ENCODE results near the gene RPLP2.

Gene RPLP2

GRCh38 chr11:849951-850774 is 40.4 kb downstream of the RPLP2 start:
- DNase-seq (ENCODE audit: low read depth in 2 of 2): no peak

GRCh38 chr11:850775-851763 is 41.3 kb downstream of the RPLP2 start:
- DNase-seq (ENCODE audit: low read depth in 2 of 2): no peak

DNA sequence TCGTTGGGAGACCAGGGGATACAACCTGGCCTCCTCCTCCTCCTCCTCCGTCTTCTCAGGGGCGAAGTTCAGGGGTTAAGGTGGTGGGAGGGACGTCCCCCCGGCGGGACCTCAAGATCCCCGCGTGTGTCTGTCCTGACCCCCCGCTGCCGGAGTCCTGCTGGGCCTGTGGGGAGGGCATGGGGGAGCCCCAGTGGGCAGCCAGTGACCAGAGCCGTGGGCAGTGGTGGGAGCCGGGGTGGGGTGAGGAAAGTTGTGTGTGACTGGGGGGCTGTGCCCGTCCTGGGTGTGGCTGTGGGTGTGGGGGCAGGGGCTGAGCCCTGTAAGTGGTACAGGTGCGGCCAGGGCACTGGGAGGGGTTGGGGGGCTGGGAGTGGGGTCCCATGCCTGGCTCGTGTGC is 43.0 kb downstream of the RPLP2 start:
- no peak for DNase-seq (ENCODE audit: low read depth in 2 of 2)

- no peak for DNase-seq (ENCODE audit: low read depth in 2 of 2)
These were observed 44.1 kb downstream of the RPLP2 start for GRCh38 chr11:853682-854448.

GRCh38 chr11:854601-855329 is 45.0 kb downstream of the RPLP2 start:
- DNase-seq (ENCODE audit: low read depth in 2 of 2): no peak

GRCh38 chr11:855330-855674 is 45.5 kb downstream of the RPLP2 start:
- DNase-seq (ENCODE audit: low read depth in 2 of 2): no peak

- no peak for DNase-seq (ENCODE audit: low read depth in 2 of 2)
These were observed 46.0 kb downstream of the RPLP2 start for GRCh38 chr11:855796-856195.

DNA sequence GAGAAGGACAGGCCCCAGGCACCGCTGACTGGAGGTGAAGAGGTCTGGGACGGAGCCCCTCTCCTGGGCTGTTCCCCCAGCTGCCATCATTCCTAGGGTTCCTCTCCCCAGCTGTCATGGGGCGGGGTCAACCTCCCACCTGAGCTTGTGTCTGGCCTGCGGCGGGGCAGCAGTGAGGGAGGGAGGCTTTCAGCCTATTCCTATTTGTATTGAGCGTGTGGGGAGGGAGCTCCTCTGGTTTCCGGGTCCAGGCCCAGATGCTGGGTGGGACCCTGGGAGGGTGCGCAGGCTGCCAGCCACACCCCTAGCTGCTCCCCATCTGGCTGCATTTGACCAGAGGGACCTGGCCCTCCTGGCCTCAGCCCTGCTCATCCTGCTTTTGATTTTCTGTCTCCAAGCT is 46.6 kb downstream of the RPLP2 start:
- DNase-seq (ENCODE audit: low read depth in 2 of 2): no peak

DNA sequence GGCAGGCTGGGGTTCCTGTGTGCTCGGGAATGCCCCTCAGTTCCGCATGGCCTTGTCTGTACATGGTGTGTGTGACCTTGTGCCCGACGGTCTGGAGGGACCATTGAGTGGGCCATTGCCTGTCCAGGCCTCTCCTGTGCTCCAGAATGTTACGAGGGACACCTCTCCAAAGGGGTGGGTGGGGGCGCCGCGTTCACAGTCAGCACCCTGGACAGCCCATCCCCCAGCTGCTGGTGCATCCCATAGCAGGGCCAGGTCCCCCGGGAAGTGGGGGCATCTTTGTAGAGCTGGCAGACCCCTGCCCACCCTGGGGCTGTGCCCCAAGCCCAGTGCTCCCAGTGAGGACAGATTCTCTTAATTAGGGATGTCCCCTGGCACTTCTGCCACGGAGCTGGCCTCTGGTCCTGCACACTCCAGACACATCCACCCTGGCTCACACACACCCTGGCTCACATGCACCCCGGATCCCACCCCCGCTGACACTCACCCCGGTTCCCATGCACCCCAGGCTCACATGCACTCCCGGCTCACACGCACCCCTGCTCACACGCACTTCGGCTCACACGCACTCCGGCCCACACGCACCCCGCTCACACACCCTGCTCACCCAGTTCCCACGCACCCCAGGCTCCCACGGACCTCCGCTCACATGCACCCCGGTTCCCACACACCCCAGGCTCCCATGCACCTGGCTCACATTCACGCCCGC is 48.4 kb downstream of the RPLP2 start:
- no peak for DNase-seq (ENCODE audit: low read depth in 2 of 2)

DNA sequence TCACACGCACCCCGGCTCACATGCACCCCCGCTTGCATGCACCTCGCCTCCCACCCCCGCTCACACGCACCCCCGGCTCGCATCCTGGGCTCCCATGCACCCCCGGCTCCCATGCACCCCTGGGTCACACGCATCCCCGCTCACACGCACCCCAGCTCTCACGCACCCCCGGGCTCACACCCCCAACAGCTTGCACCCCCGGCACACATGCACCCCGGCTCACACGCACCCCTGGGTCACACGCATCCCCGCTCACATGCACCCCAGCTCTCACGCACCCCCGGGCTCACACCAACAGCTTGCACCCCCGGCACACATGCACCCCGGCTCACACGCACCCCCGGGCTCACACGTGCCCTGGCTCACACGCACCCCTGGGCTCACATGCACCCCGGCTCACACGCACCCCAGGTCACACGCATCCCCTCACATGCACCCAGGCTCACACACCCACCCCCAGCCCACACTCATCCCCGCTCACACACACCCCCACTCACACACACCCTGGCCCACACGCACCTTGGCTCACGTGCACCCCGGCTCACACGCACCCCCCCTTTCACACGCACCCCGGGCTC is 49.1 kb downstream of the RPLP2 start:
- no peak for DNase-seq (ENCODE audit: low read depth in 2 of 2)

DNA sequence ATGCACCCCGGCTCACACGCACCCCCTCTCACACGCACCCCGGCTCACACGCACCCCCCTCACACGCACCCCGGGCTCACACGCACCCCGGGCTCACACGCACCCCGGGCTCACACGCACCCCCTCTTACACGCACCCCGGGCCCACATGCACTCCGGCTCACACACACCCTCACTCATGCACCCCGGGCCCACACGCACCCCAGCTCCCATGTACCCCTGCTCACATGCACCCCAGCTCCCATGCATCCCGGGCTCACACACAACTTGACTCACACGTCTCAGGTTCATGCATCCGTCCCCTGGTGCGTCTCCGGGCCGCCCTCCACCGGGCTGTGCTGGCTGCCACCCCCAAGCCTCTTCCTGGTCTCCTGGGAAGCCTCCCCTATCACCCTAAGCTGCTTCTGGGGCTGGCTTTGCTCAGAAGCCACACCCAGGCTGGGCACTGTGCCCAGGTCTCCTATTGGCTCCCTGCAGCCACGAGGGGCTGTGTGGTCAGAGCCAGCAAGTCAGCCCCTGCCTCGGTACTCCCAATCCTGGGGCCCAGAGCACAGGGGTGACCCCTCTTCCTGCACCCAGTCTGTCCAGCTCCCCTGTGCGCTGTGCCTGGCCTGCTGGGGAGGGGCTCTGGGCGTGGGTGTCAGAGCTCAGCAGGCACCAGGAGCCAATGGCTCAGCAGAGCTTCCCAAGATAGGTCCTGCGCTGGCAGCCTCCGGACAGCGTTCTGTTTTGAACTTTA is 49.8 kb downstream of the RPLP2 start:
- DNase-seq (ENCODE audit: low read depth in 2 of 2): no peak

- no peak for DNase-seq (ENCODE audit: low read depth in 2 of 2)
These were observed 50.7 kb downstream of the RPLP2 start for GRCh38 chr11:860234-861104.

- DNase-seq (ENCODE audit: low read depth in 2 of 2): no peak
These were observed 51.3 kb downstream of the RPLP2 start for GRCh38 chr11:861105-861479.

DNA sequence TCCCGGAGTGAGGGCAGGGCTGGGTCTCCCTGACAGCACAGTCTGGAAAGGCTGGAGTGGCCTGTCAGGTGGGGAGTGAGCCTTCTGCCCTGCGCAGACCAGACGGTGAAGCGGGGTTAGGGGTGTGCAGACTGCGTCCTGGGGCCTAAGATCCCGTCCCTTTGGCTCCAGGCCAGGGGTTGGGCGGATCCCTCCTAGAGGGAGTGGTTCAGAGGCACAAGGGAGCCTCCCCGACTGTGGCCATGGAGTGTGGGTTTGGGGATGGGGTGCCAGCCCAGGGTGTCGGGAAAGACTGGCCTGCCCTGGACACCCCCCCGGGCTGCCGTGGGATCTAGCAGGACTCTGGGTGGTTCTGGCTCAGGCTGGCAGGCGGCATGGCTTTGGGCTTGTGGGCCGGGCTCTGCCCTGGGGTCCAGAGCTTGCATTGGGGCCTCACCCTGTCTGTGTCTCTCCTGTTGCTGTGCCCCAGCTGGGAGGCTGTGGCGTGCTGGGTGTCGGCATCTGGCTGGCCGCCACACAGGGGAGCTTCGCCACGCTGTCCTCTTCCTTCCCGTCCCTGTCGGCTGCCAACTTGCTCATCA is 52.4 kb downstream of the RPLP2 start:
- no peak for DNase-seq (ENCODE audit: low read depth in 2 of 2)
